Keratinocyte (primary cell): ENCODE data around the gene PRKCG. TPM values are rescaled to one million over a fixed set of nuclear protein-coding genes. Genes with fewer than 3 reads are reported as not detected.
A peak's percentile ranks its signal among the peaks of the same experiment; 100 is the strongest.

Experiments
- DNase-seq: peaks from one replicate; pipeline ENCODE4 v3.0.0-alpha.2; 2011; ENCODE audit warnings: low read depth, missing footprints, low spot score
- FAIRE-seq: peaks from 2 replicates; lab custom pipeline; 2011; peaks lifted over from hg19 to GRCh38; lab: Jason Lieb, UNC
- H2AFZ ChIP-seq: 2 replicates; pipeline ENCODE4 v1.6.0; 2012; ENCODE audit warnings: low read length, control low read depth, inconsistent platforms; ENCODE audit not compliant: control insufficient read depth
- H3K27ac ChIP-seq: 2 replicates; pipeline ENCODE4 v1.5.1; 2011; ENCODE audit warnings: low read length; ENCODE audit not compliant: control insufficient read depth, insufficient read depth
- H3K27me3 ChIP-seq: 3 replicates; pipeline ENCODE4 v1.6.0; 2011; ENCODE audit warnings: low read length; ENCODE audit not compliant: control insufficient read depth, insufficient read depth; ENCODE audit errors: extremely low read depth
- H3K36me3 ChIP-seq, 2 experiments: 2 replicates in 1 of 2; 3 replicates in 1 of 2; pipeline ENCODE4 v1.5.1; 2011; ENCODE audit warnings: low read length in 2 of 2, mild to moderate bottlenecking in 1 of 2; ENCODE audit not compliant: control insufficient read depth in 2 of 2, insufficient read depth in 2 of 2; ENCODE audit errors: extremely low read depth in 1 of 2
- H3K4me1 ChIP-seq: 3 replicates; pipeline ENCODE4 v1.5.1; 2011; ENCODE audit warnings: low read length; ENCODE audit not compliant: control insufficient read depth, insufficient read depth; ENCODE audit errors: extremely low read depth
- H3K4me2 ChIP-seq: 3 replicates; pipeline ENCODE4 v1.6.0; 2011; ENCODE audit warnings: low read depth, low read length; ENCODE audit not compliant: control insufficient read depth, insufficient read depth; ENCODE audit errors: extremely low read depth
- H3K4me3 ChIP-seq, 3 experiments: fragments of 200-600 bp in 1 of 3; sonication (generic) in 1 of 3; 2 replicates in 2 of 3; 3 replicates in 1 of 3; pipeline ENCODE4 v1.5.1; 2011 to 2016; ENCODE audit warnings: low read length in 3 of 3, mild to moderate bottlenecking in 3 of 3, control low read depth in 2 of 3, inconsistent platforms in 1 of 3, low read depth in 1 of 3, mixed read lengths in 1 of 3, mixed run types in 1 of 3, moderate library complexity in 1 of 3; ENCODE audit not compliant: control insufficient read depth in 2 of 3, insufficient read depth in 2 of 3; ENCODE audit errors: extremely low read depth in 1 of 3
- H3K79me2 ChIP-seq: 2 replicates; pipeline ENCODE4 v1.6.0; 2012; ENCODE audit warnings: low read length; ENCODE audit not compliant: control insufficient read depth, insufficient read depth
- H3K9ac ChIP-seq: 3 replicates; pipeline ENCODE4 v1.6.0; 2011; ENCODE audit warnings: low read length; ENCODE audit not compliant: control insufficient read depth, insufficient read depth; ENCODE audit errors: extremely low read depth
- H3K9me1 ChIP-seq: 3 replicates; pipeline ENCODE4 v1.6.0; 2011; ENCODE audit warnings: low read length; ENCODE audit not compliant: control insufficient read depth, insufficient read depth; ENCODE audit errors: extremely low read depth
- H3K9me3 ChIP-seq: 2 replicates; pipeline ENCODE4 v1.5.1; 2012; ENCODE audit warnings: low read depth, low read length; ENCODE audit not compliant: control insufficient read depth
- H4K20me1 ChIP-seq: 3 replicates; pipeline ENCODE4 v1.6.0; 2011; ENCODE audit warnings: low read length; ENCODE audit not compliant: control insufficient read depth, insufficient read depth; ENCODE audit errors: extremely low read depth
- EZH2 ChIP-seq: IDR thresholded peaks from one replicate; pipeline ENCODE4 v1.6.1; 2012; ENCODE audit warnings: inconsistent platforms, mild to moderate bottlenecking, low read length, moderate library complexity
- dilution Hi-C: fragments of 300-500 bp; cut with MboI; formaldehyde crosslinking; loops from one replicate; pipeline ENCODE4 v1.7.0; 2020; ENCODE audit warnings: low sequenced_read_pairs; ENCODE audit not compliant: extremely low pct_ligation_motif_present
- polyA plus RNA-seq, 5 experiments: library from polyadenylated mRNA; depleted of rRNA in 3 of 5; stranded (reverse) in 3 of 5; stranded (forward) in 1 of 5; unstranded in 1 of 5; fragments of >200 nt; gene quantifications; 1 replicate in 1 of 5; 2 replicates in 3 of 5; 3 replicates in 1 of 5; pipeline versions ENCODE4 v1.2.1 to v1.2.3, GENCODE V29; 2011 to 2012; ENCODE audit warnings: missing spikeins in 2 of 5, low read depth in 1 of 5, low replicate concordance in 1 of 5
- TF ChIP-seq, protein P1 (sequence below), 3 experiments: IDR thresholded peaks in 1 of 3; conservative IDR thresholded peaks in 1 of 3; optimal IDR thresholded peaks in 1 of 3; 2 replicates in 2 of 3; 3 replicates in 1 of 3; pipeline versions ENCODE3 to v1.5.1; 2011; ENCODE audit warnings: low read length in 3 of 3, mild to moderate bottlenecking in 3 of 3, moderate library complexity in 2 of 3, control low read depth in 1 of 3, inconsistent platforms in 1 of 3; ENCODE audit not compliant: insufficient read depth in 2 of 3; ENCODE audit errors: extremely low read depth in 1 of 3

Gene PRKCG
- polyA plus RNA-seq, 1 donor (not counting 4 experiments of a cell fraction or from before 2014, with no cell fraction given) = not detected

DNA sequence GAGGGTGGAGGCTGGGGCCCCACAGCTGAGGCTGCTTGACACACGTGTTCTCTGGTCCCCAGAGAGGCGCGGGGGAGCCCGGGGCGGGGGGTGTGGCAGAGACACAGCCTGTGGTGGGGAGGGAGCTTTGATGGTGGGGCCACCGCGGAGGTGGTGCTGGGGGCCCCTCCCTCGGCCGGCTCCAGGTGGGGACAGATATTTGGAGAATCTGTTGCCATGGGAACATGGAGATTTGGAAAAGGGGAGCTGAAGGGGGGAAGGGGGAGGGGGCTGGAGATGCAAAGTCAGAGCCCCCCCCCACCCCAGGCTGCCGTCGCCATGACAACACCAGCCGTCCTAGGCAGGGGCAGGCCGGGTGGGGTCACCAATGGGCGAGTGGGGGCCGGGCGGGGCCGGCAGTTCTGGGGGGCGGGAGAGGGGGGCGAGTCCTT lies 1.2 kb downstream of the PRKCG start:
- Histone ChIP-seq H3K4me1 (peaks cover 15% of the 10 kb centered on the region), H3K9me3 (no peaks in the 10 kb centered on the region), H2AFZ (no peak overlapping the region), H3K36me3 (no peaks in the 10 kb centered on the region), H3K27ac (no peak overlapping the region), H3K9me1 (no peaks in the 10 kb centered on the region), H3K79me2 (no peaks in the 10 kb centered on the region), H3K9ac (no peak overlapping the region), H3K4me3 (no peak overlapping the region), H3K27me3 (peaks cover 36% of the 10 kb centered on the region), H3K4me2 (no peak overlapping the region), H4K20me1 (no peaks in the 10 kb centered on the region)
- no peak for DNase-seq
- no peak for FAIRE-seq
- TF ChIP-seq, protein P1, sequence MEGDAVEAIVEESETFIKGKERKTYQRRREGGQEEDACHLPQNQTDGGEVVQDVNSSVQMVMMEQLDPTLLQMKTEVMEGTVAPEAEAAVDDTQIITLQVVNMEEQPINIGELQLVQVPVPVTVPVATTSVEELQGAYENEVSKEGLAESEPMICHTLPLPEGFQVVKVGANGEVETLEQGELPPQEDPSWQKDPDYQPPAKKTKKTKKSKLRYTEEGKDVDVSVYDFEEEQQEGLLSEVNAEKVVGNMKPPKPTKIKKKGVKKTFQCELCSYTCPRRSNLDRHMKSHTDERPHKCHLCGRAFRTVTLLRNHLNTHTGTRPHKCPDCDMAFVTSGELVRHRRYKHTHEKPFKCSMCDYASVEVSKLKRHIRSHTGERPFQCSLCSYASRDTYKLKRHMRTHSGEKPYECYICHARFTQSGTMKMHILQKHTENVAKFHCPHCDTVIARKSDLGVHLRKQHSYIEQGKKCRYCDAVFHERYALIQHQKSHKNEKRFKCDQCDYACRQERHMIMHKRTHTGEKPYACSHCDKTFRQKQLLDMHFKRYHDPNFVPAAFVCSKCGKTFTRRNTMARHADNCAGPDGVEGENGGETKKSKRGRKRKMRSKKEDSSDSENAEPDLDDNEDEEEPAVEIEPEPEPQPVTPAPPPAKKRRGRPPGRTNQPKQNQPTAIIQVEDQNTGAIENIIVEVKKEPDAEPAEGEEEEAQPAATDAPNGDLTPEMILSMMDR (optimal IDR thresholded peaks at IDR 0.05 in 1 of 3, IDR thresholded peaks at IDR 0.05 in 1 of 3, conservative IDR thresholded peaks at IDR 0.05 in 1 of 3; ENCODE audit: extremely low read depth in 1 of 3, insufficient read depth in 2 of 3, low read length in 3 of 3) = no peak
- TF ChIP-seq EZH2 = no peak
- dilution Hi-C loops = no loop called here

DNA sequence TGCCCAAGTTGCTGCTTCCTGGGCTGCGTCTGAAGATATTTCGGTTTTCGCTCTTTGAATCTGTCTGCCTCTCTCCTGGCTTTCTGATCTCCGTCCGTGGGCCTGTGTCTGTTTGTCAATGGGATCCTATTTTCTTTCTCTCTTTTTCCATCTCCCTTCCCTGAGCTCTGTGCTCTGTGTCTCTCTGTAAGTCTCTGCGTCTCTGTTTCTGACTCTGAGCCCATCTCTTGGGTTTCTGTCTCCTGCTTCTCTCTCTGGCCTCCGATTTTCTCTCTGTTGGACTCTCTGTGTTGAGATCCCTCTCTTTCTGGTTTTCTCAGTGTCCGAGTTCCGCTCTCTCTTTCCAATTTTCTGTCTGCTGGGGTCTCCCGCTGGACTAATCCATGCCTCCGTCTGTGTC lies 1.7 kb downstream of the PRKCG start:
- Histone ChIP-seq H3K9me3 (no peaks in the 10 kb centered on the region), H3K79me2 (no peaks in the 10 kb centered on the region), H3K4me1 (peaks cover 13% of the 10 kb centered on the region), H3K36me3 (no peaks in the 10 kb centered on the region), H3K27ac (no peak overlapping the region), H3K4me3 (no peak overlapping the region), H2AFZ (no peak overlapping the region), H3K4me2 (no peak overlapping the region), H3K27me3 (peaks cover 36% of the 10 kb centered on the region), H4K20me1 (no peaks in the 10 kb centered on the region), H3K9ac (no peak overlapping the region), H3K9me1 (no peaks in the 10 kb centered on the region)
- dilution Hi-C loops = no loop called here
- DNase-seq (no peak), FAIRE-seq (no peak)
- peak; percentile 62 for TF ChIP-seq EZH2
- TF ChIP-seq, protein P1 (optimal IDR thresholded peaks at IDR 0.05 in 1 of 3, IDR thresholded peaks at IDR 0.05 in 1 of 3, conservative IDR thresholded peaks at IDR 0.05 in 1 of 3; ENCODE audit: extremely low read depth in 1 of 3, insufficient read depth in 2 of 3, low read length in 3 of 3) = no peak
